ENCODE results near the gene GSG1.

Gene GSG1

GRCh38 chr12:13104409-13104808 lies 942 bp upstream of the GSG1 start:
- DNase-seq, result no peak
- H3K27ac ChIP-seq, result no peak overlapping the region
- H3K36me3 ChIP-seq (replicated peaks), result no peaks in the 10 kb centered on the region
- no peaks in the 10 kb centered on the region for H3K27me3 ChIP-seq (replicated peaks)
- in situ Hi-C loops (cut with HindIII; ENCODE audit: low pct_ligation_motif_present, low sequenced_read_pairs), result no loop called here
- no peak for TF ChIP-seq CTCF (IDR thresholded peaks at IDR 0.05; ENCODE audit: low read depth, low read length, missing control alignments)
- H3K4me3 ChIP-seq (ENCODE audit: low read depth, low read length), result no peak overlapping the region

GRCh38 chr12:13102461-13103195 lies 839 bp downstream of the GSG1 start:
- Histone ChIP-seq H3K27me3 (replicated peaks) (no peaks in the 10 kb centered on the region), H3K27ac (peak overlapping the region; percentile 94), H3K36me3 (replicated peaks) (no peaks in the 10 kb centered on the region), H3K4me3 (ENCODE audit: low read depth, low read length) (no peak overlapping the region)
- TF ChIP-seq CTCF (IDR thresholded peaks at IDR 0.05; ENCODE audit: low read depth, low read length, missing control alignments), result no peak
- DNase-seq, result no peak
- in situ Hi-C loops (cut with HindIII; ENCODE audit: low pct_ligation_motif_present, low sequenced_read_pairs), result no loop called here

- DNase-seq, result peak; percentile 60
Measured at GRCh38 chr12:13101821-13102375, 1.6 kb downstream of the GSG1 start.

GRCh38 chr12:13100882-13101769 lies 2.3 kb downstream of the GSG1 start:
- H3K4me3 ChIP-seq (ENCODE audit: low read depth, low read length), result peak overlapping the region; percentile 54
- DNase-seq, result peak; percentile 91
- TF ChIP-seq CTCF (IDR thresholded peaks at IDR 0.05; ENCODE audit: low read depth, low read length, missing control alignments), result no peak
- in situ Hi-C loops (cut with HindIII; ENCODE audit: low pct_ligation_motif_present, low sequenced_read_pairs), result no loop called here
- H3K27ac ChIP-seq, result peak overlapping the region; percentile 94
- no peaks in the 10 kb centered on the region for H3K36me3 ChIP-seq (replicated peaks)
- H3K27me3 ChIP-seq (replicated peaks), result no peaks in the 10 kb centered on the region

More at GRCh38 chr12:13101821-13102375, 1.6 kb downstream of the GSG1 start:
- Histone ChIP-seq H3K36me3 (replicated peaks) (no peaks in the 10 kb centered on the region), H3K27me3 (replicated peaks) (no peaks in the 10 kb centered on the region), H3K27ac (peak overlapping the region; percentile 94), H3K4me3 (ENCODE audit: low read depth, low read length) (peak overlapping the region; percentile 54)
- no peak for TF ChIP-seq CTCF (IDR thresholded peaks at IDR 0.05; ENCODE audit: low read depth, low read length, missing control alignments)
- in situ Hi-C loops (cut with HindIII; ENCODE audit: low pct_ligation_motif_present, low sequenced_read_pairs), result no loop called here

- H3K4me3 ChIP-seq (ENCODE audit: low read depth, low read length), result peak overlapping the region; percentile 37
- no peaks in the 10 kb centered on the region for H3K36me3 ChIP-seq (replicated peaks)
- H3K27ac ChIP-seq, result peak overlapping the region; percentile 94
- DNase-seq, result no peak
- in situ Hi-C loops (cut with HindIII; ENCODE audit: low pct_ligation_motif_present, low sequenced_read_pairs), result no loop called here
- TF ChIP-seq CTCF (IDR thresholded peaks at IDR 0.05; ENCODE audit: low read depth, low read length, missing control alignments), result no peak
- H3K27me3 ChIP-seq (replicated peaks), result no peaks in the 10 kb centered on the region
Measured at GRCh38 chr12:13100605-13100881, 2.9 kb downstream of the GSG1 start.

Measured in brain microvascular endothelial cell (primary cell).